22Rv1 (cell line): ENCODE results near the gene PCDH8.

Experiments used
- H3K27ac ChIP-seq: fragments of 450-650 bp; 2 replicates; pipeline ENCODE4 v1.5.1; 2017
- ZFX ChIP-seq: fragments of 450-650 bp; IDR thresholded peaks from 2 replicates; pipeline ENCODE4 v1.6.1; 2017; ENCODE audit warnings: antibody characterized with exemption, borderline replicate concordance
- TF ChIP-seq, protein P1 (sequence below): fragments of 450-650 bp; IDR thresholded peaks from 2 replicates; pipeline ENCODE4 v1.5.1; 2017; ENCODE audit warnings: mild to moderate bottlenecking

PCDH8 gene

DNA sequence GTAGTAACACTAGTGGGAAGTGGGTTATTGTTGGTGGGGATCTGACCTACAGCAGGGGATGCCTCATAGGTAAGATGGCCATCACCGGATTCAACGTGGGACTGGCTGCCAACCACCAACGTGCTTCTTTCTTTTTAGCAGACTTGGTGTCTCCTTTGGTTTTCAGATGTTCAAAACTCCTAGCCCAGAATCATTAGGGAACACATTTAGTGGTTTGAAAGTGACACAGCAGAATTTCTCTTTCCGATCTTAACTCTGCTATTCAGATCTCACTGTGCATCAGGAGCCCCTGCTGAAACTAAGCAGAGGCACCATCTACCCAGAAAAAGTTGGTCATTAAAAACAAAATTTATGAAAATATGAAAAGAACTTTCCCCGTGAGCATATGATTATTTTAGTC is 36.7 kb upstream of the PCDH8 start:
- TF ChIP-seq, protein P1, sequence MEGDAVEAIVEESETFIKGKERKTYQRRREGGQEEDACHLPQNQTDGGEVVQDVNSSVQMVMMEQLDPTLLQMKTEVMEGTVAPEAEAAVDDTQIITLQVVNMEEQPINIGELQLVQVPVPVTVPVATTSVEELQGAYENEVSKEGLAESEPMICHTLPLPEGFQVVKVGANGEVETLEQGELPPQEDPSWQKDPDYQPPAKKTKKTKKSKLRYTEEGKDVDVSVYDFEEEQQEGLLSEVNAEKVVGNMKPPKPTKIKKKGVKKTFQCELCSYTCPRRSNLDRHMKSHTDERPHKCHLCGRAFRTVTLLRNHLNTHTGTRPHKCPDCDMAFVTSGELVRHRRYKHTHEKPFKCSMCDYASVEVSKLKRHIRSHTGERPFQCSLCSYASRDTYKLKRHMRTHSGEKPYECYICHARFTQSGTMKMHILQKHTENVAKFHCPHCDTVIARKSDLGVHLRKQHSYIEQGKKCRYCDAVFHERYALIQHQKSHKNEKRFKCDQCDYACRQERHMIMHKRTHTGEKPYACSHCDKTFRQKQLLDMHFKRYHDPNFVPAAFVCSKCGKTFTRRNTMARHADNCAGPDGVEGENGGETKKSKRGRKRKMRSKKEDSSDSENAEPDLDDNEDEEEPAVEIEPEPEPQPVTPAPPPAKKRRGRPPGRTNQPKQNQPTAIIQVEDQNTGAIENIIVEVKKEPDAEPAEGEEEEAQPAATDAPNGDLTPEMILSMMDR: no peak
- no peak for TF ChIP-seq ZFX

DNA sequence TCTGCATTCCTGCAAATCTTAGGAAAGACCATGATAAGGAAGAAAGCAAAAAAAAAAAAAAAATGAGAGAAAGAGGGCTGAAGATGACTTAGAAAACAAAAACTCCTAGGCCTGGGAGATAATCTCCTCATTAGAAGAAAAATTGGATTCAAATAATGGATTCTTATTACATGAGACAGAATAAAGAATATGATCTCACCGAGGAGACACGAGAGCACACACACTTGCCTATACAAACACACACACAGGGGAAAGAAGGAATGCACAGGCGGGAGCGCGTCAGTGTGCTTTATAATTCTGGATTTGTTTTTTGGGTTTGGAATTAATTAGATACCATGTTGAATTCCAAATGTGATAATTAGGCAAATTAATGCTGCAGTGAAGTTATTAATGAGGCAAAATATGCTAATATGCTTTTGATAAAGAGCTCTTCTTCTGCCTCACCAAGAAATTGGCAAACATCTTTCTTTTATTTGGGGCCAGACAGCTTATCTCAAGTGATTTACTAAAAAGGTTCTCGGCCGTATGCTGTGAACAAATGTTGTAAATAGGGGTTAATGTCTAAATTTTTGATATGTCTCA is 36.1 kb upstream of the PCDH8 start:
- no peak overlapping the region for H3K27ac ChIP-seq
- TF ChIP-seq ZFX: no peak
- TF ChIP-seq, protein P1: no peak

More for the DNA sequence above, 36.7 kb upstream of the PCDH8 start:
- no peak overlapping the region for H3K27ac ChIP-seq

DNA sequence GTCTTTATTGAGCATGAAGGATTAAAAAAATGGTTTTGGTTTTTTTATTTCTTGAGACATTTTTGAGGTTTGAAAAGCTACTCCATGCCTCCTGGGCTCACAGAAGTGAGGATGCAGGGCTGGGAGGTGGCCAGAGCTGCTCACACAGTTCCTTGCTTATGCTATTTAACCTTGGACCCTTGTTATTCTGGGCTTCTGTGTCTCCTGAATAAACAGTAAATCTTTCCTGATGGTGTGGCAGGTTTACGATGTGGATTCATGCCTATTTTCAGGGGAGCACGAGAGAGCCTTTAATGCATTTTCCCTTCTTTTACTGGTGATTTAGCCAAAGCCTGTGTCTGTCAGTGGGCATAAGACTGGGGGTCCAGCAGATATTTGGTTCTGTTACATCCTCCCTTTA is 34.3 kb upstream of the PCDH8 start:
- TF ChIP-seq, protein P1: no peak
- TF ChIP-seq ZFX: no peak
- no peak overlapping the region for H3K27ac ChIP-seq

DNA sequence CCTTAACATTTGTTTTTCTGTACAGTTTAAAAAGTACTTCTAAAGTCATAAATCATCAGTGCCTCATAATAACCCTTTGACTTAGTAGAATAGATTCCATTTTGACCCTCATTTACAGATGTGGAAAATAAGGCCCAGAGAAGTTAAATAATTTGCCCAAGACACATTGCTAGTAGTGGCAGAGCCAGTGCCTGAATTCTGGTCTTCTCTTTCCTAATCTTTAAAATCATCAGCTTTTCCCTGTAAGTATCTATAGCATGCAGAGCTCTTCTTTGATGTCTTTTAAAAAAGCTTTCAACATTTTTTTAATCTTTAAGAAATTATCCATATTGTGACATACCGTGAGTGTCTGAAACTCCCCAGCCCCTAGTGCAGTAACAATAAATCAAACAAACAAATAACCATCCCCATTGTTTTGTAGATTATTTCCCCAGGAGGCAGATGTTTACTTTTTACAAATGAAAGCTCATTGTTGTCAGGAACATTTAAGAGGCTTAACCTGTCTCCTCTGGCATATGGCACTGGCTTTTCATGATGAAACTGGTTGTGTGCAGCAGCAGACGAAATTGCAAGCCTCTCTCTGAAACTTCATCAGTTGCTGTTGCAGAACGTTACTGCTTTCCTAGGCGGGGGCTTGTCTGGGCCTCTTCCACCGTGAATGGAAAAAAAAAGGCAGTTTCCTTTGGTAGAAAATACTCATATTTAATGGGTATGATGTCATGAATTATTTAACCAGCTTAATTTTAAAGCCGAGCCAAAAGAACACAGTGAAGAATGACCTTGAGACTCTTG is 31.7 kb upstream of the PCDH8 start:
- no peak overlapping the region for H3K27ac ChIP-seq
- TF ChIP-seq, protein P1: no peak
- no peak for TF ChIP-seq ZFX

DNA sequence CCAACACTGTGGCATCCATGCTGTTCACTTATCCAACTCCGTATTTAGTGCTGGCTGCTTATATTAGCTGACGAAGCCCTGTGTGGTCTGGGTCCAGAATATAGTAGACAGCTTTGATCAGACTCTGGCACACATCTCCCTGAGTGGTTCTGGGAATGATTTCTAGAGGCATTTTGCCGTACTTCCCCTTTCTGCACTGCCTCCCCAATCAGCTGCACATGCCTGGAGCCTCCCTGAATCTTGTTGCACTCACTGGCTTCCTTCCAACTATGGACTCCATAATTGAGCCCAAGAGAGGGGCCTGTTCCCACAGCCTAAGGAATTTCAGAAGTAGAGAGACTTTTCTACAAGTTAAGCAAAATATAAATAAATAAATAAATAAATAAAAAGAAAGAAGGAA is 30.4 kb upstream of the PCDH8 start:
- no peak overlapping the region for H3K27ac ChIP-seq
- TF ChIP-seq, protein P1: no peak

DNA sequence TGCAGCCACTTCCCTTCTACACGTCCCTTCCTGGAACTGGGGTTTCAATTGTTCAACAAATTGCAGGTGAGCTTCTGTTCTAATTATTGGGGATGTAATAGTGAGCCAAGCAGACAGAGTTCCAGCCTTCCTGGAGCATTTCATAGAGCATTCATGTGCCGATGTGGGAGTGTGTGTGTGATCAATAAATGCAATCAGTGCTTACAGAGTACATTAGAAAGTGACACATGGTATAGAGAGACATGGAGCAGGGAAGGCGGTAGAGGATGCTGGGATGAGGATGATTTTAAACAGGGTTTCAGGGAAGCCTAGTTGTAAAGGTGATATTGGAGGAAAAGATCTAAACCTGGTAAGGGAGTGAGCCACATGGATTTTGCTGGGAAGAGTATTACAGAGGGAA is 21.7 kb upstream of the PCDH8 start:
- no peak overlapping the region for H3K27ac ChIP-seq

DNA sequence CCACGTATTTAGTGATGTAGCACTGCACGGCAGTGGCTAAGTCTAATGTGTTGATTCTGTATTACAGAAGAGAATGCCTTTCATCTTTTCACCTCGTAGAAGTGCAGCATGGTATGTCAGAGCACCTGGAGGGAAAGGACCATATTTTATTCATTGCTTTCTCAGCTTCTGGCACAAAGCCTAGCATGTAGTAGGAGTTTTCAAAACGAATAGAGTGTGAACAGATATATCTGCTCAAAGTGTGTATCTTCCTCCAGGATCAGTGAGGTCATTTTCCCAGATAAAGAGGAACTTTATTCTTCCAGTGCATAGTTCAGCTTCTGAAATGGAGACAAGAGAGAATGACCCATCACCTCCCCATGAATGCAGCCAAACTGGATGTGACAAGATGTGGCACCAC is 21.2 kb upstream of the PCDH8 start:
- no peak for TF ChIP-seq ZFX
- TF ChIP-seq, protein P1: no peak
- H3K27ac ChIP-seq: no peak overlapping the region

More for the DNA sequence above, 21.7 kb upstream of the PCDH8 start:
- no peak for TF ChIP-seq ZFX
- TF ChIP-seq, protein P1: no peak
